Omental fat pad (tissue), 4 donors: ENCODE results near the gene CCDC187. TPM values are rescaled to one million over a fixed set of nuclear protein-coding genes. Genes with fewer than 3 reads are reported as not detected.

Experiments
- ATAC-seq: fragments of 150-250 bp; one replicate; pipeline ENCODE4 v1.9.1; 2016; ENCODE audit warnings: mild to moderate bottlenecking, moderate library complexity; ENCODE audit not compliant: low FRiP score
- DNase-seq: peaks from one replicate; pipeline ENCODE4 v3.0.0-alpha.2; 2019; ENCODE audit warnings: low spot score
- CTCF ChIP-seq, 3 donors: fragments of 450-650 bp; IDR thresholded peaks; one replicate each; pipeline ENCODE4 v1.5.1; 2016 to 2017; ENCODE audit warnings: antibody characterized with exemption in 3 of 3, mild to moderate bottlenecking in 3 of 3, moderate library complexity in 2 of 3
- total RNA-seq, 4 donors: library from RNA; depleted of rRNA; stranded (reverse); fragments of >200 nt; gene quantifications; one replicate each; pipeline ENCODE4 v1.1.0, GENCODE V29; 2016

CCDC187 gene
- total RNA-seq, 4 donors from 2014 or later: not detected

GRCh38 chr9:136245219-136246150 lies 58.4 kb downstream of the CCDC187 start, which contains the start of gene QSOX2:
Gene QSOX2 (minus strand): TSS chr9:136245812. CDS start chr9:136245803, 9 bp downstream.
- DNase-seq: peak; percentile 67
- TF ChIP-seq CTCF (IDR thresholded peaks at IDR 0.05): no peak
- ATAC-seq: peak; percentile 83

GRCh38 chr9:136244969-136245218 lies 59.0 kb downstream of the CCDC187 start:
- TF ChIP-seq CTCF (IDR thresholded peaks at IDR 0.05): no peak
- no peak for DNase-seq
- no peak for ATAC-seq

- ATAC-seq (no peak), DNase-seq (no peak)
- no peak for TF ChIP-seq CTCF (IDR thresholded peaks at IDR 0.05)
Observed at GRCh38 chr9:136244122-136244968, 59.5 kb downstream of the CCDC187 start.

- TF ChIP-seq CTCF (IDR thresholded peaks at IDR 0.05): no peak
- no peak for DNase-seq
- no peak for ATAC-seq
Observed at GRCh38 chr9:136243631-136244030, 60.3 kb downstream of the CCDC187 start.

GRCh38 chr9:136242918-136243525 lies 60.9 kb downstream of the CCDC187 start:
- ATAC-seq (no peak), DNase-seq (no peak)
- no peak for TF ChIP-seq CTCF (IDR thresholded peaks at IDR 0.05)

- DNase-seq (no peak), ATAC-seq (no peak)
- TF ChIP-seq CTCF (IDR thresholded peaks at IDR 0.05): no peak
Observed at GRCh38 chr9:136242248-136242647, 61.6 kb downstream of the CCDC187 start.
